ENCODE data around the gene GTF2F1. TPM values are rescaled to one million over a fixed set of nuclear protein-coding genes. Genes with fewer than 3 reads are reported as not detected.

GTF2F1 gene
- total and polyA plus RNA-seq, 8 donors, result 9.8 to 62.8 (median 31.1) TPM

DNA sequence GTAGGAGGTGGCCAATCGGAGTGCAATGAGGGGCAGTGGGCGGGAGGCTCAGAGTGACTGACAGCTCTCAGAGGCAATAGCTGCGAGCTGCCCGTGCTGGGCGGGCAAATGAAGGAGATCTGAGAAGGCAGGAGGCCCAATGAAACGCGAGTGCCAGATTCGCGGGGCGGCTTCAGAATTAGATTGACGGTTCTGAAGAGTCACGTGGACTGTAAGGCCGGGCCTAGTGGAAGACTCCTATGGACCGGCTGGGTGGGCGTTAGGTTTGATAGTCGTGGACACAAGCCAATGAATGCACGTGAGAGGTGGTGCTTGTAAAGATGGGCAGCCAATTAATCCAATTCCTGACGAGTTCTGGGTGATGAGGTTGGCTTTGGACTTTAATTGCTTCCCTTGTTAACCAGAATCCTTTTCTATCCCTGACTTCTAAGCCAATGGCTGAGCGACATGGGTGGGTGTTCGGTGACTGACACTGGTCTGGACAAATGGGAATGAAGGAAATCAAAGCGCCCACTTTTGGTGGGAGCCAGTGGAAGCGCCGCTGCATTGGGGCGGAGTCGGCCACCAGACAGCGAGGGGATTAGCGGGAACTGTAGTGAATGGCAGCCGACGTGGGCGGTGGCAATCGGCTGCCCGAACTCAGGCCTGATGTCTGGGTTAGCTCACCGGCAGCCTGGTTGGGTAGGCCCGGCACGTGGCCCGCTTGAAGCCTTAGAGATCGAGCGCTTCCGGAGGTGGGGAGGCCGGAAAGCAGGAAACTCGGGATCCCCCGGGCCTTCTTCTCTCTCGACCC, 32.2 kb upstream of the GTF2F1 start:
- Histone ChIP-seq H3K27ac (peak overlapping the region; percentile 67 to 87 (median 85)), H3K36me3 (peaks cover 16 to 23% (median 21%) of the 10 kb centered on the region in 4 donors), H3K27me3 (no peaks in the 10 kb centered on the region), H3K9me3 (no peaks in the 10 kb centered on the region), H3K4me1 (peaks cover 15 to 41% (median 35%) of the 10 kb centered on the region in 4 donors), H3K4me3 (peak overlapping the region; percentile 15 to 92 (median 86))
- 5 to 12% (median 7%) methylated on average over 39 to 43 of the region's 43 CpGs for WGBS, 5 donors
- intact Hi-C loops (cut with DNase I; ENCODE audit: low total_unique reads), result no loop called here
- peak; percentile 99 to 100 for DNase-seq
- peak in 1 of 3 donors; percentile 72 for TF ChIP-seq POLR2AphosphoS5 (IDR thresholded peaks at IDR 0.05)
- no peak for TF ChIP-seq POLR2A (IDR thresholded peaks at IDR 0.05)

DNA sequence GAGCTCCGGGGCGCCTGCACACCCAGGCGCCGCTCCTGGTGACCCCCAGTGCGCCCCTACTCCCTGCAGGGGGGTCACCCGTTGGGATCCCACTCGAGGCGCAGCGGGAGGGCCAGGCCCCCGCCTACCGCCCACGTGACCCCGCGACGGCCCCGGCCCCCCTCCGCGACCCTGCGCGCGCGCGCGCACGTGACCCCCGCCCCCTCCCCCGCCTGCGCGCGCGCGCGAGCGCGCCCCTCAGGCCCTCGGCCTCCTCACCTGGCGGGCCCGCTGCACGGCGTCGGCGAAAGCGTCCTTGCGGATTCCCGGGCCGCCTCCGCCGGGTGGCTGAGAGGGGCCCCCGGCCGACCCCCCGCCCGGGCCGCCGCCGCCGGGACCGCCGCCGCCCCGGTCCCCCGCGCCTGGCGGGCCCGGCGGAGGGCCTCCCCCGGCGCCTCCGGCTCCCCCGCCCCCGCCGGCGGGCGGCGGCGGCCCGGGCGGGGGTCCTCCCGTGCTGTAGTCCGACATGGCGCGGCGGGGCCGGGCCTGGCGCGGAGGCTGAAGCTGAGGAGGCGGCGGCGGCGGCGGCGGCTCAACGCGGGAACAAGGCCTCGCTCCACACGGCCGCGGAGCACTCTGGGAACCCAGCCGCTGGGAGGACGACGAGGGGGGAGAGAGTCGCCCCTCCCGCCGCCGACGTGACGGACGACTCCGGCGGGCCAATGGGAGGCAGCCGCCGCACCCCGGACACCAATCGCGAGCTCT, 31.4 kb upstream of the GTF2F1 start, which contains the start of gene KHSRP:
Gene KHSRP, minus strand, starts transcription at position 617 of the 744 bp plus-strand sequence. Its CDS starts 110 bp downstream, at position 507.
- H3K27ac ChIP-seq, result peak within 1 kb of the TSS; percentile 73 to 87 (median 85)

DNA sequence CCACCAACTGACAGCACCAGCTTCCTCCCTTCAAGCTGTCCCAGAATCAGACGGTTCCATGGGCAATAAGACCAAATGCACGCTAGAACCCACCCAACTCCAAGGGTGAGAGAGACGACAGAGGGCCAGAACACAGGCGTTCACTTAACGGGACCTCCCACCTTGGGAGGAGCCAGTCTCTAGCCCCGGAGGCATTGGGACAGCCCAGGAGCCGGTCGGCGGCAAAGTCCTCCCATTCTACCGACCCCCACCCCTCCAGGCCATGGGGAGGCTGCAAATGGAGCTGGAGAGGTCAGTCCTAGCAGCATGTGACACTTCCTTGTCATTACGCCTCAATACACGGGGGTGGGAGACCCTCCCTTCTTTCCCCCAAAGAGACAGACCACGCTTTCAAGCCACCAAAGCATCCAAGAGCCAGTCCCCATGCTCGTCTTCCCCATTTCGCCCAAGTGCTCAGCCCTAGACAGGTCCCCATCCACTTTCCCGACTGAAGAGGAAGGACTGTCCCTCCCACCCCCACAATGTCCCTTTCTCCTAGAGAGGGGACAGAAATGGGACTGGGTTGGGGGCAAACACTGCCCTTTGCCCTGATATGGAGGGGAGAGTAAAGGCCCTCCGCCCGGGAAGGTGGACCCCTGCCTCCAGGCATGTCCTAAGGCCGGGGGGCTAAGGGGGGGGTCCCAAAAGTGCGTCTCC, 30.7 kb upstream of the GTF2F1 start:
- Histone ChIP-seq H3K9me3 (no peaks in the 10 kb centered on the region), H3K27ac (peak overlapping the region in 4 of 5 donors; percentile 73 to 84 (median 78)), H3K4me1 (peaks cover 15 to 42% (median 35%) of the 10 kb centered on the region in 4 donors), H3K4me3 (peak overlapping the region; percentile 84 to 92 (median 86)), H3K36me3 (peaks cover 31 to 37% (median 36%) of the 10 kb centered on the region in 4 donors), H3K27me3 (no peaks in the 10 kb centered on the region)
- DNase-seq, result peak in 1 of 2 donors; percentile 77
- WGBS, 5 donors, result 0 to 2% (median 1%) methylated on average over 13 to 20 of the region's 20 CpGs
- TF ChIP-seq POLR2A (IDR thresholded peaks at IDR 0.05) (no peak), POLR2AphosphoS5 (IDR thresholded peaks at IDR 0.05) (no peak), EP300 (IDR thresholded peaks at IDR 0.05) (no peak)
- TF ChIP-seq, protein P1, sequence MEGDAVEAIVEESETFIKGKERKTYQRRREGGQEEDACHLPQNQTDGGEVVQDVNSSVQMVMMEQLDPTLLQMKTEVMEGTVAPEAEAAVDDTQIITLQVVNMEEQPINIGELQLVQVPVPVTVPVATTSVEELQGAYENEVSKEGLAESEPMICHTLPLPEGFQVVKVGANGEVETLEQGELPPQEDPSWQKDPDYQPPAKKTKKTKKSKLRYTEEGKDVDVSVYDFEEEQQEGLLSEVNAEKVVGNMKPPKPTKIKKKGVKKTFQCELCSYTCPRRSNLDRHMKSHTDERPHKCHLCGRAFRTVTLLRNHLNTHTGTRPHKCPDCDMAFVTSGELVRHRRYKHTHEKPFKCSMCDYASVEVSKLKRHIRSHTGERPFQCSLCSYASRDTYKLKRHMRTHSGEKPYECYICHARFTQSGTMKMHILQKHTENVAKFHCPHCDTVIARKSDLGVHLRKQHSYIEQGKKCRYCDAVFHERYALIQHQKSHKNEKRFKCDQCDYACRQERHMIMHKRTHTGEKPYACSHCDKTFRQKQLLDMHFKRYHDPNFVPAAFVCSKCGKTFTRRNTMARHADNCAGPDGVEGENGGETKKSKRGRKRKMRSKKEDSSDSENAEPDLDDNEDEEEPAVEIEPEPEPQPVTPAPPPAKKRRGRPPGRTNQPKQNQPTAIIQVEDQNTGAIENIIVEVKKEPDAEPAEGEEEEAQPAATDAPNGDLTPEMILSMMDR (IDR thresholded peaks at IDR 0.05), result no peak
- intact Hi-C loops (cut with DNase I; ENCODE audit: low total_unique reads), result no loop called here

More for the DNA sequence above, 31.4 kb upstream of the GTF2F1 start, which contains the start of gene KHSRP:
- intact Hi-C loops (cut with DNase I; ENCODE audit: low total_unique reads), result no loop called here
- no peak for TF ChIP-seq EP300 (IDR thresholded peaks at IDR 0.05)
- TF ChIP-seq, protein P1 (IDR thresholded peaks at IDR 0.05), result no peak
- peak; percentile 29 to 91 (median 85) for TF ChIP-seq POLR2AphosphoS5 (IDR thresholded peaks at IDR 0.05)
- peaks cover 24 to 30% (median 28%) of the 10 kb centered on the region in 4 donors for H3K36me3 ChIP-seq
- peak in 1 of 2 donors; percentile 59 for DNase-seq
- H3K27me3 ChIP-seq, result no peaks in the 10 kb centered on the region
- peak within 1 kb of the TSS; percentile 84 to 92 (median 86) for H3K4me3 ChIP-seq
- H3K9me3 ChIP-seq, result no peaks in the 10 kb centered on the region
- WGBS, 5 donors, result 0 to 1% (median 1%) methylated on average over 3 to 114 of the region's 114 CpGs
- peaks cover 15 to 41% (median 35%) of the 10 kb centered on the region in 4 donors for H3K4me1 ChIP-seq

DNA sequence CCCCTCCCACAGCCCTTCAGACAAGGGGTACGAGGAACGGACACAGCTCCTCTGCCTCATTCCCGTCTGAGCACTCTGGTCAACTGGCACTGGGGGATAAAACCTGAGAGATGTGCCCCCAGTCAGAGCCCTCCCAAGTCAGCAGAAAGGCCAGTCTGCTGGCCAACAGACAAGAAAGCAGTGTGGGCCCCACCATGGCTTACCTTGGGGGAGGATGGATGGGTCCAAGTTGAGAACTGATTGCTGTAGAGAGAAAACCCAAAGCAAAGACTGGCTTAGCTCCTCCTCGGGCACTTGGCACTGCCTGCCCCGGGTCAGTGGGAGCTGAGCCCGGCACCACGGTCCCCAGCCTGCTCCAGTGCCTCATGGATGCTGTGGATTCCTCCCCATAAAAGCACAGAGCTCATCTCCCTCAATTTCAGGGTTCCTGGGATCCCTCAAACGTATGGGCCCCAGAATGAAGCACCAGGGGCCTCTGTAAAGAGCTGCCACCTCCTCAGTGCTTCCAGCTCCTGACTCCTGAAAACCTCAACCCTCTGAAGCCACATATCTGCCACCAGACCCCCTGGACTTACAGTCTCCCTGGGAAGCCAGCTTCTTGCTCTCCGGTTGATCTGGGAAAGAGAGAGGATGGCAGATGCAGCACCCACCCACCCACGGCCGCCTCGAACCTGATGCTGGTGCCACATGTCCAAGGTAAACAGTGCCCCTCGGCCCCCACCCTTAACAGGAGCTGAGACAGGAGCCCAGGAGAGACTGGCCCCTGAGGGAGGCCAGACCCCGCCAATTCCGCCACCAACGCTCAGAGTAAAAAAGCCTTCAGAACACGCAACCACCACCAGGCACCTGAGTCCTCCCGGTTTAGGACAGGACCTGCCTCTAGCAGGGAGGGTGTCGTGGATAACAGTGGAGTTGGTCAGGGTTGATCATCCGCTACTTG, 28.4 kb upstream of the GTF2F1 start:
- Histone ChIP-seq H3K9me3 (no peaks in the 10 kb centered on the region), H3K36me3 (peaks cover 54 to 60% (median 59%) of the 10 kb centered on the region in 4 donors), H3K27me3 (no peaks in the 10 kb centered on the region), H3K27ac (no peak overlapping the region), H3K4me1 (peaks cover 15 to 56% (median 43%) of the 10 kb centered on the region in 4 donors), H3K4me3 (peak overlapping the region in 1 of 4 donors; percentile 3)
- WGBS, 5 donors, result 63 to 82% (median 76%) methylated on average over 15 to 20 of the region's 20 CpGs
- no peak for DNase-seq
- TF ChIP-seq POLR2A (IDR thresholded peaks at IDR 0.05) (no peak), POLR2AphosphoS5 (IDR thresholded peaks at IDR 0.05) (no peak), EP300 (IDR thresholded peaks at IDR 0.05) (no peak)
- TF ChIP-seq, protein P1 (IDR thresholded peaks at IDR 0.05), result no peak
- intact Hi-C loops (cut with DNase I; ENCODE audit: low total_unique reads), result no loop called here
